ENCODE data around the gene AP3B1.

AP3B1 gene

GRCh38 chr5:78294248-78295034, at the start of gene AP3B1:
Gene AP3B1, minus strand, starts transcription at chr5:78294698. Its CDS starts 119 bp downstream, at chr5:78294579.
- peak; percentile 91 for DNase-seq (ENCODE audit: low spot score)

- DNase-seq (ENCODE audit: low spot score) = no peak
Measured at GRCh38 chr5:78341440-78341839, 46.9 kb upstream of the AP3B1 start.

- DNase-seq (ENCODE audit: low spot score) = no peak
Measured at GRCh38 chr5:78339617-78340436, 45.3 kb upstream of the AP3B1 start.

- DNase-seq (ENCODE audit: low spot score) = no peak
Measured at GRCh38 chr5:78336698-78337097, 42.2 kb upstream of the AP3B1 start.

- no peak for DNase-seq (ENCODE audit: low spot score)
Measured at GRCh38 chr5:78335976-78336375, 41.5 kb upstream of the AP3B1 start.

GRCh38 chr5:78334811-78335210, 40.3 kb upstream of the AP3B1 start:
- DNase-seq (ENCODE audit: low spot score) = no peak

- peak; percentile 17 for DNase-seq (ENCODE audit: low spot score)
Measured at GRCh38 chr5:78331523-78332080, 37.1 kb upstream of the AP3B1 start.

- DNase-seq (ENCODE audit: low spot score) = no peak
Measured at GRCh38 chr5:78328585-78329173, 34.2 kb upstream of the AP3B1 start.

GRCh38 chr5:78327761-78328510, 33.4 kb upstream of the AP3B1 start:
- DNase-seq (ENCODE audit: low spot score) = no peak

GRCh38 chr5:78326930-78327329, 32.4 kb upstream of the AP3B1 start:
- DNase-seq (ENCODE audit: low spot score) = no peak

GRCh38 chr5:78323241-78323640, 28.7 kb upstream of the AP3B1 start:
- DNase-seq (ENCODE audit: low spot score) = no peak

GRCh38 chr5:78320401-78320800, 25.9 kb upstream of the AP3B1 start:
- no peak for DNase-seq (ENCODE audit: low spot score)

- no peak for DNase-seq (ENCODE audit: low spot score)
Measured at GRCh38 chr5:78318337-78318736, 23.8 kb upstream of the AP3B1 start.

GRCh38 chr5:78317515-78317914, 23.0 kb upstream of the AP3B1 start:
- no peak for DNase-seq (ENCODE audit: low spot score)

- DNase-seq (ENCODE audit: low spot score) = no peak
Measured at GRCh38 chr5:78308703-78309102, 14.2 kb upstream of the AP3B1 start.

GRCh38 chr5:78300464-78301045, 6.1 kb upstream of the AP3B1 start:
- DNase-seq (ENCODE audit: low spot score) = no peak

- DNase-seq (ENCODE audit: low spot score) = peak; percentile 41
Measured at GRCh38 chr5:78295035-78295961, 800 bp upstream of the AP3B1 start.

- no peak for DNase-seq (ENCODE audit: low spot score)
Measured at GRCh38 chr5:78293851-78294247, 649 bp downstream of the AP3B1 start.

- no peak for DNase-seq (ENCODE audit: low spot score)
Measured at GRCh38 chr5:78291687-78292086, 2.8 kb downstream of the AP3B1 start.

- no peak for DNase-seq (ENCODE audit: low spot score)
Measured at GRCh38 chr5:78289911-78290310, 4.6 kb downstream of the AP3B1 start.

All from HuH-7 (cell line).